HG03442 (cell line): ENCODE results near the gene ARHGEF12.

Experiments
- ATAC-seq: cut with Tn5 transposase; IDR thresholded peaks from one replicate; pipeline ENCODE4 v1.9.1; 2021; ENCODE audit warnings: mild to moderate bottlenecking, moderate library complexity; ENCODE audit not compliant: unreplicated experiment

Gene ARHGEF12

DNA sequence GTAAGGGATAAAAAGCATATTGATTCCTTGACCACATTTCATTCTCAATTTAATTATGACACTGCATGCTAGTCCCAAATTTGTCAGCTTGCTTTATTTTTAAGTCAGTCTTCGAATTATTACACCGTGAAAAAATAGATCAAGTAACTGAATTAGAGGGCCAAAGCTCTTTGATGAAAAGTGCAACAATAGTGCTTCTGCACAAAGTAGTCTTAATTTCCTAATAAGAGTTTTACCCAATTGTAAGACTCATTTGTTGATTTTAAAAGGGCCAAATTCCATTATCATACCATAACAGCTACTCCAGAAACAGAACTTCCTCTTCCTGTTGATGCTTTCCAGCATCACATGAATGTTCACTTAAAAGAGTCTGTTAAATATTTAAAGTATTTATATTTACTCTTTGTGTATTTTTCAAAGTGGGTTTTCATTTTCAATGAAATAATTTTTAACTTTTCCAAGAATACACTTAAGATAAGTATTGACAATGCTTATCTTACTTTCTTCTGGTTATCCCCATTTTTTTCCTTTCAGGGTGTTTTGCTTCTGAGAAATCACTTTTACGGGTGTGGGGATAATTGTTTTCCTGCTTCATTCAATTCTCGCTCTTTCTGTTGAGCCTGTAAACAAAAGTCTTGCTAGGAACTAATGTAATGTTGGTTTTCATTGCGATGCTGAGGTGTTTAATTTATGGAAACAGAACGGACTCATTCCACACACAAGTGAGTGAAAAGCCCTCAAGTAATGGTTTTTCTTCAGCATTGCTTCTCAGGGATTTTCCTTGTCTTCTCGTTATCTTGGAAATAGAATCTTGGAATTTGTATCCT is 2.1 kb downstream of the ARHGEF12 start:
- ATAC-seq, result no peak

DNA sequence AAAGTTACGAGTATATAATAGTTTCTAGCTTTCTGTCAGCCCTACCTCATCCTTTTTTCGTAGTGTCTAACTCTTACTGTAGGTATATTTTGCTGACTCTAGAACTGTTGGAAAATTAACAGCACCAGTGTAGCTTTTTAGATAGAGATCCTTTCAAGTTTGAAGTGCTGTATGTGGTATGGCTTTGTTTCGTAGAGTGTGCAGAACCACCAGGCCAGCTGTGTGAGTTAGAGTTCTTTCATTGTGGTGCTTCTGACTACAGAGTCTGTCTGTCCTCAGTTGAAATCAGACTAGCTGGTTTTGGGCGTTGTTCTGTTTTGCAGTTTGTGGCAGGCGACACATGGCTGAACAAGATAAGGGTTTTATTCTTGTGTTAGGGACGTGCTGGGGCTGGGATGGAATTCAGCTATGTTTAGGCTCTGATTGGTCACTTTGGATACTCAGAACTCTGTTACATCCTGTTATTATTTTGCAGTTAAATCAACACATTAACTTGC is 3.2 kb downstream of the ARHGEF12 start:
- ATAC-seq, result no peak

DNA sequence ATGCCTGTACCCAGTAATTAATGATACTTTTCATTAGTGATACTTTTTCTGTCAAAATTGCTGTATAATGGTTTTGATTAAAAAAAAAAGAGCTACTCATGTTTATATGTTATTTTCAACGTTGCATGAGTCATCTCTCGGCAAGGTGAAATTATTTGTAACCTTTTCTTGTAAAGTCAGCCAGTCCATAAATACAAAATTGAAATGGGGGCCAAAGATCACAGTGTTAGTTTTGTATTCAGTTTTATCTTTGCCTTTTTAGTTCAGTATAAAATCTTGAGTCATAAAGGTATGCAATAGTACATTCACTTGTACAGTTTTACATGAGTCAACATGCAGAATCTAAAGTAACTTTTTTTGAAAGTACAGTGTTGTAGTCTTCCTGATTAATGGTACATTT is 4.3 kb downstream of the ARHGEF12 start:
- ATAC-seq, result no peak

DNA sequence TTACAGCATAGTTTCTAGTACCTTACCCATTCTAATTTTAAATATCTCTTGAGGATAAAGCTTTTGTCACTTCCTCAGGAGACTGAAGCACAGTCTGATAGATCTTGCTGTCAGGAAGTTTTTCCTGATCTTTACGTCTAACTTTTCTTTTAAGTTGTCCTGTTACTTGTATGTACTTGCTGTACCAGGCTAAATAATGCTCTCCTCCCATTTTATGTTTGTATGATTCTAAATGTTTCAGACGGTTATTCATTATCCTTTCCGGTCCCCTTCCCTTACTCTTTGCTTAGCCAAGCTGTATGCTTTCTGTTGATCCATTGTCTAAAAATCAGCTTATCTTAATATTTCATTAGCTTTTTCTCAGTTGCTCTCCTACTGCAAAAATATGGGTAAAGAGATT is 6.0 kb downstream of the ARHGEF12 start:
- no peak for ATAC-seq

DNA sequence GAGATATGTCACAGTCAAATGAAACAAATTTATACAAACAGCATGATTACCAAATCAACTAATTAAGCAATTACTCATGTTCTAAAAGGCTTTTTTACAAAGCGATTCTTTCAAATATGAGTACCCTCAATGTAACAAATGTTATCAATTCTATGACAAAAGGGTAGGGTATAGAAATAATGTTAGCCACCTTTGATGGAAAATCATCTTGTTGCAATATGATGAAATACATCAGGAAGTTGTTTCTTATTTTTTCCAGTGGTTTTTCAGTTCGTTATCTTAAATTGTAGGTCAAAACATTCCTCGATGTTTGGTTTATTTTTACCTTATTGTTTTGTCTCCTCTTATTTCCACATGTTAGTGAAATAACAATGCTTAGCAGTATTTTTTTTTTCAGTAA is 6.5 kb downstream of the ARHGEF12 start:
- ATAC-seq, result no peak

DNA sequence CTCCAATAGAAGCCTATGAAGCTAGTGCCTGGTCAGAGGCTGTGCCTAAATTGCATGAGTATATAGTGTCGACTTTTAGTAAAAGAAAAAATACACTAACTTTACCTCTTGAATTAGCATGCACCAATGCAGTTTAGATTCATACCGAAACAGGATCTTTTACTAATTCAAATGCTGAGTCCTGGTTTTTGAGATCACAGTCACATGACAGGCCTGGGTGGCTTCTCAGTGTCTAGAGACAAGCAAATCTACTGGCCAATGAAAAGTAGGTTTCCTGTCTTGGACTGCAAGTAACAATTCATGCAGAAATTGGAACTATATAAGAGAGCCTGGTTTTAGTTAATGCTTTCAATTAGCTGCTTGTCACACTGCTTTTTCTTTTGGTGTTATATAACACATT is 7.2 kb downstream of the ARHGEF12 start:
- peak; percentile 50 for ATAC-seq

DNA sequence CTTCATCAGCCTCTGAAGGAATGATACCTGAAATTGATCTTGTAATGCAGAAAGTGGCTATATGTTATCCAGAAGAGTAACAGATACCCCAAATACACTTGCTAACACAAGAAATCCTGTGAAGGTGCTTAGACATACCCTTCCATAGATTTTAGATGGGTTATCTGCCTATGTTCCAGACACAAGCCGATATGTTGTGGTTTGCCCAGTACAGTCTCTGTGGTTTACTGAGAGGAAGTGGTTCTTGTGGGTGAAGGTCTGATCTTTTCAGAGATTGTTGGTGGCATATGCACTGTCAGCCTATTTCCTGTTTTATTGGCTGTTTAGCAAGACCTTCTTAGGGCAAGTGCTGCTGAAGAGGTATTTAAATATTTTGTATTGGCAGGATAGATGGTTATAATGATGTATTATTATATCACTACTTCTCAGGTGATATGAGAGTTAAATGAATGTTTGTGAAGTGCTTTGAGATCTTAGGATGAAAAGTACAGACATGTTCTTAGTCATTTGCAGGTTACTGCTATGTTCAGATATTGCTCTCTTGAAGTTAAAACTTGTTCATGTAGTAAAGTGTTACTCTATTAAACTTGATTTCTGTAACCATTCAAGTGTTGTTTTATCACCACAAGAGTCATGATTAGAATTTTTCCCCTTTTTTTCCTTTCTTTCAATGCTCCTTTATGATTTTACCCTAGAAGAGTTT is 8.2 kb downstream of the ARHGEF12 start:
- ATAC-seq, result peak; percentile 78

DNA sequence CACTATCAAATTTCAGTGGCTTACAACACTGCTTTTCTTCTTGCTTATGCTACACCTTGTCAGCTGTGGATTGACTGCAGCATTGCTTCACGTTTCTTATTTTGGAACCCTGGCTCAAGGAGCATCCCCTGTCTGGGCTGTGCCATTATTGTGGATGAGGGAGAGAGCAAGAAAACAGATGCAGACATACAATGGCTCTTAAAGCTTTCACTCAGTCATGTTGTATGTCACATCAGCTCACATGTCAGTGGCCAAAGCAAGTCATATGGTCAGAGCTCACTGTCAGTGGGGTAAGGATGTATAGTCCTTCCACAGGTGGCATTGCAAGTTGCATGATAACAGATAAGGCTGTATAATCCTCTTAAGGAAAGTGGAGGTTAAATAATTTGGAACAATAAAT is 10.0 kb downstream of the ARHGEF12 start:
- no peak for ATAC-seq

DNA sequence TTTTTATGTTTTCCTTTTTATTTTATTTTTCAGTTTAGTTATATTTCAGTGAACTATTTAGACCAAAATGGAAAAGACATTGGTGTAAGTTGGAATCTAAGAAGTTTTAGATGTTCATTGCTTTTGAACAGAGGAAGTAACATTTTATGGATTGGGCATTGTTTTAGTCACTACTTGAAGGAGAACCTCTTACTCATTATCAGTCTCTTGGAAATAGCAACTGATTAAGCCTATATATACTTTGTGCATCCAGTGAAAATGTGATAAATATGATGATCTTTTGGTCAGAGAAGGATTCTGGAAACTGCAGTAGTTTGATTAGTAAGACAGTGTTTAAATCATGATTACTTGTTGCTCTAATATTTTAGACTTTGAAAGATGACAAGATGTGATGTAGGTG is 14.4 kb downstream of the ARHGEF12 start:
- no peak for ATAC-seq

DNA sequence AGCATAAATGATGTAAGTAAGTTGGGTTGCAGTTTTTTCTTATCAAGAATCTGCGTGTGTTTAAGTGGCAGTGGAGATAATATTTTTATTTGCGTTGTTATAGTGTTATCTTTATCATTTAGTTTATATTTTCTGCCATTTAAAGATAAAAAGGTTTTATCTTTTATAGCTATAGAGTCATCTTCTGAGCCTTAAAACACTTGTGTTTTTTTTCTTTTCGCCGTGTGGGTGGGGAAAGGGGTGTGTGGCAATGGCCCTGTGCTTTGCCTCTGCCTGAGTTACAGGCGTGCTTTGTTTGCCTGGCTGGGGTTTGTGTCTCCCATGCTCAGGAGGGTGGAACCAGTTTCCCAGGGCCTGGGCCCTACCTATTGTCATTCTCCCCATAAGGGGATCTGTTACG is 16.2 kb downstream of the ARHGEF12 start:
- no peak for ATAC-seq

DNA sequence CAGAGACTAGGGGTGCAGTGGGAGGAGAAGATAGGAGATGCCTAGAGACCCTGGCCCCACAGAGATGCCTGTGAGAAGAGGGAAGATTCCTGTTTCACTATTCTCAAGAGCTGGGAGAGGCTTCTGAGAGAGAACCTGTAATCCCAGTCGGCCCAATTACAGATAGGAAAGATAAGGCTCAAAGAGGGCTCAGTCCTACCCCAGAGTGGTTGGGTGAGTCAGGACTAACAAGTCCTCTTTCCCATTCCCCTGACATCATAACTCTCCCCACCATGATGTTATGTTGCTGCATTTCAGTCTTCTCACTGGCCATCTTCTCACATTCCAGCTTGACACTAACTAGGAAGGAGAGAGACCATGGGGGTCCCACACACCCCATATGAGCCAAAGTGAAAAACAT is 17.9 kb downstream of the ARHGEF12 start:
- no peak for ATAC-seq

DNA sequence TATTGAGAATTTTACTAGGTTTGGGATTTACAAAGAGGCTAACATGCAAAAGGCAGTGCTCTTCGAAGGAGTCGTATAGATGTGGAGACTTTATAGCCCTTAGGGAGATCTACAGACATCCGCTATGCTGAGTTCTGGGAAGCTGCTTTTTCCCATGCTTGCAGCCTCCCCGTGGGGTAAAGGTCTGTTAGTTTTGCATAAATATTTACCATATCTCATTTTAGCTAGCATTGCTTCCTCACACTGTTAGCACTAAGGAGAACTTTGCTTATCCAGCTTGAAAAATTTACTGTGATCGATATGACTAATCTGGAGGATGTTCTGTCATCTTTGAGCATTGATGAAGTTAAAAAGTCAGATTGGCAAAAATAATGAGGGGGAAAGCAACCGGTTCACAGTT is 18.6 kb downstream of the ARHGEF12 start:
- no peak for ATAC-seq

DNA sequence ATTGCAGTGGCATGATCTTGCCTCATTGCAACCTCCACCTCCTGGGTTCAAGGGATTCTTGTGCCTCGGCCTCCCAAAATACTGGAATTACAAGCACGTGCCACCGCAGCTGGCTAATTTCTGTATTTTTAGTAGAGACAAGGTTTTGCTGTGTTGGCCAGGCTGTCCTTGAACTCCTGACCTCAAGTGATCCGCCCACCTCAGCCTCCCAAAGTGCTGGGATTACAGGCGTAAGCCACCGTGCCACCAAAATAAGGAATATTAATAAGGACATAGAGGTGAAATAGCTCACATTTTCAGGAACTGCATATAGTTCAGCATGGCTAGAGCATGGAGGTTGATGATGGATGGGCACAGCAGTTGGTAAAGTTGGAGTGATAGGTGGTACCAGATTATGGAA is 21.4 kb downstream of the ARHGEF12 start:
- no peak for ATAC-seq

DNA sequence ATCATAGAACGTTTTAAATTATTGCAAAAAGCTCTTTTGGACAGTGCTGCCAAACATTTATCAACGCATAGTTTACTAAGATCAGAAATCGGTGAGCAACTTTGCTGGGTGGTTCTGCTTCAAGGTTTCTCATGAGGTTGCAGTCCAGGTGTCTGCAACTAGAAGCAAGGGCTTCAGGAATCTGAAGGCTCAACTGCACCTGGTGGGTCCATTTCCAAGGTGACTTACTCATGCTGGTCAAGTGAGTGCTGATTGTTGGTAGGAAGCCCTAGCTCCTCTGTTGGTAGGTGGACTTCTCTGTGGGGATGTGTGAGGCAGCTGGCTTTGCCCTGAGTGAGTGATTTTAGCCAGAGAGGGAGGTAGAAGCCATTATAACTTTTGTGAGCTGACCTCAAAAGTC is 22.5 kb downstream of the ARHGEF12 start:
- no peak for ATAC-seq

DNA sequence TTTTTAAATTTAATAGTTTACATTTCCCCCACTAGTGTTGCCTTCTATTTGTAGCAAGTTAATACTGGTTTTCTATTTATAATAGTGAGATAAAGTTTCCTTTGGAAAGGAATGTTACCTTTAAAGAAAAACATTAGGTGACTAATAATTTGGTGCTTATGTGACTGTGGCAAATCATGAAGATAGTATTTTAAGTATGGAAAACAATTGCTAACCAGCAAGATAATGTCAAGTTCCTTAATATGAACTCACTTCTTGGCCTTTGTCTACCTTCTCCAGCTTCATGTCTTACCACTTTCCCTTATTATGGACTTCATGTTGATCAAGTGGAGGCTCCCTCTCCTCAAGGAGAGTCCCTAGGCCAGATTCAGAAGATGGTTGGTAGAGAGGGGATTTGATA is 27.2 kb downstream of the ARHGEF12 start:
- ATAC-seq, result no peak

DNA sequence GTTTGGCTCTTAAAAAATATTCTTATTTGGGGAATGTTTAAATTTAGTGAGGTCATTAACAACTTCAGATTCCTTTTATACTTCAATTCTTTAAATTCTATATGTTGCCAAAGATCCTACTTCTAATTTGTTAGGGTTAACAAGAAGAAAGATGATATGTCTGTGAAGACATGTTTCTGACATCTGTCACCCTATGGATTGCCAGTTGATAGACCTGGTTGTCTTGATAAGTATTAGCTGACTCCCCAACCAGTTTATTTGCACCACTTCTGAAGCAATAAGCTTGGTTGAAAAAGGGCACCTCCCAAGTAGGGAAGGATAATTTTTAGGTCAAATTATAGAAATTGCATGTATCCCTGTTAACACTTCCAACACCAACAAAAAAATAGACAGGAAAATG is 29.3 kb downstream of the ARHGEF12 start:
- no peak for ATAC-seq

DNA sequence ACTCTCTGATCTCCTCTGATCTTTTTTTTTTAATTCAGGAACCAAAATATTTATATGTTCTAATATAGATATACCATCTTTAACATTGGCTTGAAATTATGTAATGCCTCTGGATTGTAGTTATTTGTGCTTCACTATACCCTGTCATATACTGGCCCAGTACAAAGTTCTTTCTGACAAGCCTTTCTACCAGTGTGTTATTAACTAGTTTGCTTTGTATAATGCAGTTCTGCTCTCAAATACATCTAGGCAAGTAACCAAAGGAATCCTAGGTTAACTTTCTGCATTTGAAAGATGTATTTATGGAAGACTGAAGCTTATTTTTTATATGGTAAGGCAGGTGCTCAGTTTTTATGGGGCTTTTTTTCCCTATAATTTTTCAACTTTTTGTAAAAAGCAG is 36.1 kb downstream of the ARHGEF12 start:
- no peak for ATAC-seq

DNA sequence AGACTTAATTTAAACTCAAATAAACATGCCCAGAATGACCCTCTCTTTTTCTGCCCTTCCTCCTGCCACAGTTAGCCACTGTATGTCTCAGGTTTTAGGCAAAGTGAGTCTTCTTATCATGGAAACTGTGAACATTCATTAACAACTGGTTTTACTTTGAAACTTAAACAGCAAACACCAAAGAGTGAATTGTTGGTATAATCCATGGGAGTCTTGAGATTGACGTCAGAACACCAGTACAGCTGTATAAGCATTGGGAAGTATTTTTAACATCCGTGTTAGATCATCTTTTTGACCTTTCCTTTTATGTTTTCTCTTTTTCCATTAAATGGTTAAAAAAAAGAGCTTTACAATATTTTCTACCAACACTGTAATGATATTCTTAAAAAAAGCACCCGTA is 38.9 kb downstream of the ARHGEF12 start:
- ATAC-seq, result no peak

DNA sequence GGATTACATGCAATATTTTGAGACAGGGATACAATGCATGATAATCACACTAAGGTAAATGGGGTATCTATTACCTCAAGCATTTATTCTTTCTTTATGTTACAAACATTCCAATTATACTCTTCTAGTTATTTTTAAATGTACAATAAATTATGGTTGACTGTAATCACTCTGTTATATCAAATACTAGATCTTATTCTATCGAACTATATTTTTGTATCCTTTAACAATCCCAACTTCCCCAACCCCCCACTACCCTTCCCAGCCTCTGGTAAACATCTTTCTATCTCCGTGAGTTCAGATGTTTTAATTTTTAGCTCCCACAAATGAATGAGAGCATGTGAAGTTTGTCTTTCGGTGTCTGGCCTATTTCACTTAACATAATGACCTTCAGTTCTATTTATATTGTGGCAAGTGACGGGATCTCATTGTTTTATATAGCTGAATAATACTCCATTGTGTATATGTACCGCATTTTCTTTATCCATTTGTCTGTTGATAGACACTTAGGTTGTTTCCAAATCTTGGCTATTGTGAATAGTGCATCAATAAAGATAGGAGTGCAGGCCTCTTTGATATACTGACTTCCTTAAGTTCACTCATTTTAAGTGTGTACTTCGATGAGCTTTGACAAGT is 40.5 kb downstream of the ARHGEF12 start:
- no peak for ATAC-seq

DNA sequence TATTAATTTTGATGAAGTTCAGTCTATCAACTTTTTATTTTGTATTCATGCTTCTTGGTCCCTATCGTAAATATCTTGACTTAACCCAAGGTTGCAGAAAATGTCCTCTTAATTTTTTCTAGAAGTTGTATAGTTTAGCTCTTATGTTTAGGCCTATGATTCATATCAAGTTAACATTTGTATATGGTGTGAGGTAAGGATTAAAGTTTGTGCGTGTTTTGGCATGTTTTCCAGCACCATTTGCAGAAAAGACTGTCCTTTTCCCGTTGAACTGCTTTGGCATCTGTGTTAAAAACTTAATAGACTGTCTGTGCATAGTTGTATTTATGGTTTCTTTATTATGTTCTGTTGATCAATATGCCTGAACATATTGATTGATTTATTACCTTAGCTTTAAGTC is 42.3 kb downstream of the ARHGEF12 start:
- ATAC-seq, result no peak

DNA sequence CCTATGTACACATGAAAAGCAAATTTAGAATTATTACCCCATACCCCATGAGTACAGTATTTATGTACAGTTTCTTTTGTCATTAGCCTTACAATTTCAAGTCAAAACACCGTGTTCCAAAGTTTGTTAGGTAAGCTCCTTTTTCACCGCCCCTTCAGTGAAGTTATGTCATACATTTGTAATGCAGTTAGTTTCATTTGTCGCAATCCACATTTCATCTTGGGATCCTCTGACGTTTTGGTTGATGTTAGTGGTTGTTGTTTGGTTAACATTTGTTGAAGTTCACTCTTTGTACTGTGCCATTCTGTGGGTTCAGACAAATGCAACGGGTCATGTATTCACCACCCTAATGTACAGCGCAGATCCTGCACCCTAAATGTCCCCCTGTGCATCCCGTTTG is 45.2 kb downstream of the ARHGEF12 start:
- no peak for ATAC-seq
